TTC549 (cell line): Measurements from ENCODE around the gene DGCR8.

Experiments
- FAIRE-seq: peaks from 2 replicates; lab custom pipeline; 2012; peaks lifted over from hg19 to GRCh38; lab: Jason Lieb, UNC

Gene DGCR8

DNA sequence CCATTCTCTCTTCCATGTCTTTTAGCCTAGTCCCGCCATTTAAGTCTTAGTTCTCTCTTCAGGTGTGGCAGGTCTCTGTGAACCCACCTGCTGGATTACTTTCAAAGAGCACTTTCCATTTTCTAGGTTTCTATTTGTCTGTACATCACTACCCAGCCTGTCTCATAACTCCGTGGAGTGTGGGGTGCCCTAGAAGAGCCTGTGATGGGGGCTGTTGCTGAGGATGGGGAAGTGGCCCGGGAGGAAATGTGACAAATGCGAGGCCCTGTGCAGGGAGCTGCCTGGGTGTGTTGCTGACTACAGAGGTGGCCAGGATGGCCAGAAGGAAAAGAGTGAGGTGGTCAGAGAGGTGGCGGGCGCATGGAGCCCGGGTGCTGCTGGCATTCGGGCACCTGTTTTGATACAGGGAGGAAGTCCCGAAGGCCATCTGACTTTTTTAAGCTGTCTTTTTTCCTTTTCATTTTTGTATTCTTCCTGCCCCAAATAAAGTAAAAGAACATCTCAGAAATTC is 10.7 kb downstream of the DGCR8 start:
- FAIRE-seq: no peak

DNA sequence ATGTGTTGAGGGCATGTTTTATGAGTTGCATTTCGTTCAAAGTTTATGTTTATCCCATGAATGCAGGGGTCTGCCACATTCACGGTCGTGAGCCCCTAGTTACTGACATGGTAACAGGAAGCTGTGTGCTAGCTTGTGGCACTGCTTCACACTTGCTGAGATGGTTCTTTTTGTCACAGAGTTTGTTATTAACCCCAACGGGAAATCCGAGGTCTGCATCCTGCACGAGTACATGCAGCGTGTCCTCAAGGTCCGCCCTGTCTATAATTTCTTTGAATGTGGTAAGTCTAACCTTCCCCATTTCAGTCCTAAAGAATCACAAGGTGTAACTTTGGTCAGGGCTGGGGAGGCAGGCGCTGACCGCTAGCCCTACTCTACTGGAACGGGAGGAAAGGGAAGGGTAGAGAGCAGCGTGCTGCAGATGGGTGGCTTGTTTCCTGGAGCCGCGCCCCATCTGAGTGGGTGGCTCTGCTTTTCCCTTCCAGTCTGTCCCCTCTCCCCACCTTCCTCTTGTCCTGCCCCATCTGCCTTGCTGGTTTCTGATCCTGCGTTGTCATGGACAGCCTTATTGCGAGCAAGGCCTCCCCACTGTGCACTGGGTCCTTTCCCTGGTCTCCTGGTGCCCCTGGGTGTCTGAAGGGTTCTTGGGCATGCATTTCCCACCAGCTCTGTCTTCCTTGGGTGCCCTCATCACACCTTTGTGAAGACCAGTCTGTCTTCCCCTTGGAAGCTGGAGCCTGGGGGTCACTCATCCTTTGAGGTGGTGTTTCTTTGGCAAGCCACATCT is 11.8 kb downstream of the DGCR8 start:
- FAIRE-seq: no peak

DNA sequence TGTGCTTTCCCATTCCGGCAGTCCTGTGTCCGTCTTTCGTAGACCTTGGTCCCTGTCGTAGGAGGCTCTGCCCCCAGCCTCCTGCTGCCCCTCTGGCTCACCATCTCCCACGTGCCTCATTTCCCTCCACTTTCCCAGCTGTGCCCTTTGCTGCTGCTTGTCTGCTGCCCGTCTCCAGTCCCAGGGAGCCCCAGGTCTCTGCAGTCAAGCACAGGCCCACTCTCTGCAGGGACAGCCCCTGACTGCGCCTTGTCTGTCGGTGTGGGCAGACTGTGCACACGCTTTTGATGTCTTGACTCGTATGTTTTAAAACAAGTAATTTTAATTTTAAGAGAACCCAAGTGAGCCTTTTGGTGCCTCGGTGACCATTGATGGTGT is 12.4 kb downstream of the DGCR8 start:
- no peak for FAIRE-seq

DNA sequence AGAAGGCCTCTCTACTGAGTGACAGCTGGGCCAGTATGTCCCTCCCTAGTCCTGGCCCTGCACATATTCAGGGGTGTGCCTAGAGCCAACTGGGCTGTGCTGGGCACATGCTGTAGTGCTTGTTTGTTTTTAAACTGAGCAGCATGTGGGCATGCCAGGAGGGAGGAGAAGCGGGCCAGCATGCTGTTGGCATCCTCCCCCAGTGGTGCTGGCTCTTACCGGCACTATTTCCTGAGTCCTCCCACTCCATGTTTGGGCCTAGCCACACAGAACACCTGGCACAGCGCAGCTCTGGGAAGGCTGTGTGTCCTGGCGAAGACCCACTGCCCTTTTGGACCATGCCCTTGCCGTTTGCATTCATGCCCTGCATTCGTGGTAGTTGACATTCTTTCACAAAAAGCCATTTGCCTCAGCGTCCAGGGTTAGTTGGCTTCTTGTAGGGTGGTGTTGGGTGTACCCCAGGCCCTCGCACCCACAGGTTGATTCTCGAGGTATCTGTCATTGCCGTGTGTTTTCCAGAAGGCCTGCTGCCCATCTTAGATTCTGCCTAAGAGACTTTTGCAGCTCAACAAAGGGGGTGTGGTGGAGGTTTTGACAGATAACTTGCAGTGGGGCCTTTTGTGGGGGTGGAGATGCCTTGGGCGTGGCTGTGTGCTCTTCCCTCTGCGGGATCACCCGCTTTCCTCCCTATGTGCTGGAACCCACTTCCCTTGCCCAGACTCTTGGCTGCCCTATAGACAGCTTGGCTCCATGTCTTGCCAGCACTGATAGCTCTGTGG is 13.6 kb downstream of the DGCR8 start:
- FAIRE-seq: no peak

DNA sequence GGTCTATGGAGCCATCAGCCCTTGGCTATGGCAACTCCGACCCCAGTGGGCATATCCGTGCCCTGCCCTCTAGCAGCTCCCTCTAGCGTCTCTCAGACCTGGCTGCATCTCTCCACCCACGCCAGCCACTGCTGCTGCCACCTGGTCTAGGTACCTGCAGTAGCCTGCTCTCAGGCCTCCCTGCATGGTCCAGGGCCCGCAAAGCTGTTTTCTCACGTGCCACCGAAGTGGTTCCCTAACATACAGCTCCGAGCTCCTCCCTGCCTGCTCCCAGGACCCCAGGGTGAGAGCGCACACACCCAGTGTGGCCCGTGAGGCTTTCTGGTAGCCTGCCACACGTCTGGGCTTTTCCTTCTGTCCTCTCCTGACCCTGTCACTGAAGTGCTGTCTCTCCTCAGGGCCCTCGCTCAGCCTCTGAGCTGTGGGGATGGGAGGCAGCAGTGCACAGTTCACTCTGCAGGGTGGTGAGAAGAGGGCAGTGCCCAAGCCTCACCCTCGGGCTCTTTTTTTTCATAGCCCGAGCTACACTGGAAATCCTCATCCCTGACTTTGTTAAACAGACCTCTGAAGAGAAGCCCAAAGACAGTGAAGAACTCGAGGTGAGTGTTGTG is 14.3 kb downstream of the DGCR8 start:
- no peak for FAIRE-seq

DNA sequence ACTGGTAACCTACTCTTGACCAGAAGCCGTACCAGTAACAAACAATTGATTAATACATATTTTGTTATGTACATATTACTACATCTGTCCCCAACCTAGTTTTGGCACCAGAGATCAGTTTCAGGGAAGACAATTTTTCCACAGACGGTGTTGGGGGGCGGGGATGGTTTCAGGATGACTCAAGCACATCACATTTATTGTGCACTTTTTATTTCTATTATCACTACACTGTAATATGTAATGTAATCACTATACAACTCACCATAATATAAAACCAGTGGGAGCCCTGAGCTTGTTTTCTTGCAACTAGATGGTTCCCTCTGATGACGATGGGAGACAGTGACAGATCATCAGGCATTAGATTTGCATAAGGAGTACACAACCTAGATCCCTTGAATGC is 15.5 kb downstream of the DGCR8 start:
- no peak for FAIRE-seq

DNA sequence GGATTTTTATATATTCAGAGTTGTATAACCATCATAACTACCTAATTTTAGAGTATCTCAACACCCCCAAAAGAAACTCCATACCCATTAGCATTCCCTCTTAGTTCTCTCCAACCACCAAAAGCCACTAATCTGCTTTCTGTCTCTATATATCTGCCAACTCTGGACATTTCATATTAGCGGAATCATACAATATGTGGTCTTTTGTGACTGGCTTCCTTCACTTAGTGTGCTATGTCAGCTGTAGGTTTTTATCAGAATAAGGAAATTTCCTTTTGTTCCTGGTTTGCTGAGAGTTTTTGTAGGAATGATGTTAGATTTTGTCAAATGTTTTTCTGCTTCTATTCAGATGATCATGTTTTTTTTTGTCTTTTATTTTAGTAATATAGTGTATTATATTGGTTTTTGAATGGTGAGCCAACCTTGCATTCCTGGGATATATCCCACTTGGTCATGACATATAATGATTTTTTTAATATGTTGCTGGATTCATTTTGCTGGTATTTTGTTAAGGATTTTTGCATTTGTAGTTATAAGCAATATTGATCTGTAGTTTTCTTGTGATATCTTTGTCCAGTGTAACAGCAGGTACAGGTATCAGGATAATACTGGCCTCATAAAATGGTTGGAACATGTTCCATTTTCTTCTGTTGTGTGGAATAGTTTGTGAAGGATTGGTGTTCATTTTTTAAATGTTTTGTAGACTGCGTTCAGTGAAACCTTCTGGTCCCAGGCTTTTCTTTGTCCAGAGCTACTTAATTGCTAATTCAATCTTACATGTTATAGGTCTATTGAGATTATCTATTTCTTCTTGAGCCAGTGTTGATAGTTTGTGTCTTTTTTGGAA is 16.8 kb downstream of the DGCR8 start:
- FAIRE-seq: no peak

DNA sequence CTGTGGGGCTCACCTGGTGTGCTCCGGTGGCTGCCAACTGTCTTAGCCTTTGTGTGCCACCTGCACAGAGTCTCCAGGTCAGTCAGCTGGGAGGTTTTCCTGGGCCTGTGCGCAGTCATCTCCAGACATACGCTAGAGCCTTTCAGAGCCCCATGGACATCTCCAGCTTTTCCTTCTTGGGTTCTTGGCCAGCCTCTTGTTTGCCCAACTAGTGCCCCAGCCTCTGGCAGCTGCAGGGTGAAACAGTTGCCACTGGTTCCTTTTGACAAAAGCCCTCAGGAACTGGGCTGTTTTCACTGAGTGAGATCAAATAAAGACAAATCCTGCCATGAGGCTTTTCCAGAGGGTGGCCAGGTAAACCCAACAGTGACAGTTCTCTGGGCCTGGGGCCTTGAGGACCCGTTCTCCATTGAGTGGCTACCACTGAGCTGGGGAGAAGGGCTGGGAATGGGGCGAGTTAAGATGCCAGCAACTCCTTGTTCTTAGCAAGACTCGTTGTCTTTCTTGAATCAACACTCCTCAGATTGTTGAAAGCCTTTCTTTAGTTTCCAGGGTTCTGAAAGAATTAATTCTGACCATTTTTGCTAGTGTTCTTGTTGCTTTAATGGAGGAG is 19.2 kb downstream of the DGCR8 start:
- FAIRE-seq: no peak

DNA sequence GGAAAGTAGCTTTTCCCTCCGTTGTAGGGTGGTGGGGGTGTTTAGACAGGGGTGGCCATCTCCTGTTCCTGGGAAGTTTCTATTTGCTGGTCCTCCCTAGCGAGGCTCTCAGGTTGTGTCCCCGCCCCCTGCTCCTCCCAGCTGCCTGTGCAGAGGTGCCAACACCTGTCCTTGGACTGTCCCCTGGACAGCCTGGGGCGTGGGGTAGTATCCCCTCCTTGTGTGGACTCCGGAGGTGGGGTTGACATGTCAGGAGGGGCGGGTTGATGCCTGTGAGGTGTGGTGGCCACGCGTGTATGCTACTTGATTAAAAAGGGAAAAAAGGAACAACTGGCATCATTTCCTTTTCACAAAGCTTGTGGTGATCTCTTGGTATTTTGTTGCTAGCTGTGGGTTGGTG is 21.6 kb downstream of the DGCR8 start:
- no peak for FAIRE-seq

DNA sequence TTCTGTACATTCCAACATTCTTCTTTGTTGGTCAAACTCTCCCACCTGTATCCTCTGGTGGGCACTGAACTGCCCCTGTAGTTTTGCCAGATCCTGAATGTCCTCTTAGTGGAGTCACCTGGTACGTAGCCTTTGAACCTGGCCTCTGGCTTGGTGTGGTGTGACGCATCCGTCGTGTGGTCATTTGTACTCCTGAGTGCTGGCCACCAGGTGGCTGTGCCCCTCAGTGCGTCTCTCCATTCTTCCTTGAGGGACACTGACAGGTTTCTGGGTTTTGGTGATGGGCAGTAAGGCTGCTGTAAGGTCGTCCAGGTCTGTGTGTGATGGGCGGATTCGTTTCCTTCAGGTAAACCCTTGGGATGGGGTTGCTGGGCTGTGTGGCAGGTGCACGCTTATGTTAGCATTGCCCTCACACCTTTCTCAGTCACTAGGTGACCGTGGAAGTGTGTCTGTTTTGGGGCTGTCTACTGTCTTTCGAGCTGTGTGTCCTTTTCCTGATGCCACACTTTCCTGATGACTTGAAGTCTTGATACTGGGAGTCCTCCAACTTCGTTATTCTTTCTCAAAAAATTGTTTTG is 22.3 kb downstream of the DGCR8 start:
- no peak for FAIRE-seq

DNA sequence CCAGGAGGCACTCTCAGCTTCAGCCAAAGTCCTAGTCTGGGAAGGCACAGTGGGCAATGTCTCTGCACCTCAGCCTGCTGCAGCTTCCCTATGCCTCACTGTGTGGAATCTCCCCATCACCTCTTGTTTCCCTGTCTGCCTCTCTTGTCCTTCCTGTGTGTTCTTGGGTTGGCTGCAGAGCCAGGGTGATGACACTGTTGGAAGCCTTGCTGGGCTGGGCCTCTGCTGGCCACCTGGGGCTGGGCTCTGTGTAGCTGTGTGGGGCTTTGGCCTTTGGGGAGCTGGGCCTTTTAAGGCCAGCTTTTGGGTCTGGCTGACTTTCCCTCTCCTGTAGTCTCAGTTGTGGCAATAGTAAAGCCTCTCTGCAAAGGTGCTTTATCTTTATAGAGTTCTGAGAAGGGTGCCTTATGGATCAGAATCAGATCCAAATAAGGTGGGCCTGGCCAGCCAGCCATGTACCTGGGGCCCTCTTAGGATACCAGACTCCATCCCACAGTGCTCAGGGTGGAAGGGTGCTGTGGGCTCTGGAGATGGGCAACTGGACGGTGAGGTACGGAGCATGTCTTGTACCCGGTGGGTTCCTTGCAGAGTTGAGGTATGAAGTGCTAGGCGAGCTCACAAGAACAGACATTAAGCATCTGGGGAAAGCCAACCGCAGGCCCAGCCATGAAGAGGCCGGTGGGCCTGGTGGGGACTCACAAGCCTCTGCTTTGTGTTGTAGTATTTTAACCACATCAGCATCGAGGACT is 25.6 kb downstream of the DGCR8 start:
- FAIRE-seq: no peak

DNA sequence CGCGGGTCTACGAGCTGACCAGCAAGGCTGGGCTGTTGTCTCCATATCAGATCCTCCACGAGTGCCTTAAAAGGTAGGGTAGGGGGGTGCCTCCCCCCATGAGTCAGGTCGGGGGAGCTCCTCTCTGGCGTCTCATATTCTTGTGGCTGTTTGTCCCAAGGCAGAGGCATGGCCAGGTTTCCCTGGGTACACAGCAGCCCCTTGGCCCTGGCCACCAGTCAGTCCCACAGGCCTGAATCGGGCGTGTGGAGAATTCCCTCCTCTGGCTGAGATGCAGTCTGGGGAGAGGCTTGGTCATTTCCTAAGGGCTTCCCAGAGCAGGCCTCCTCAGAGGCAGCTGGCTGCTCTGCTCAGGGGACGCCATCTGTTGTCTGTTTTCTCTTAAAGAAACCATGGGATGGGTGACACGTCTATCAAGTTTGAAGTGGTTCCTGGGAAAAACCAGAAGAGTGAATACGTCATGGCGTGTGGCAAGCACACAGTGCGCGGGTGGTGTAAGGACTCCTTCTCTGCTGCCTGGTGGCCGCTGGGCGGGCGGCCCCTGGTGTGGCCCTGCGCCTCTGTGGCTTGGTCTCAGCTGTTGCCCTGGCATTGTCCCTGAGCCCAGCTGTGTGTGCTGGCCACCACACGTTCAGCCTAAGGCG is 26.3 kb downstream of the DGCR8 start:
- FAIRE-seq: no peak

DNA sequence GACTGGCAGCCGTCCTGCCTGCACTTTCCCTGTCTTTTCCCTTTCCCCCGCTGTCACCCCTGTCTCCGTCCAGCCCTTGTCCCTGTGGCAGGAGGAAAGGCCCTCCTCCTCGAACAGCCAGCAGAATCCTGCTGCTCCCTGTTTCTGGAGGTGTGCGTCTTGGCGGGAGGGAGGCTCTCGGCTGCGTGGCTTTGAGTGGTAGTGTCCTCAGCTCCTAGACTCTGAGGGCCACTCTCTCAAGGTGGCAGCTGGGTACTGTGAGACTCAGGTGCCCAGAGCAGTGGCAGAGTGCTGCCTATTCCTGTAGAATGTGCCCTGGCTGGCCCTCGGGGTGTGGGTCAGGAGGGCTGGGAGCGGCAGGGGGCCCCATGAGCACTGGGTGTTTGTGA is 26.8 kb downstream of the DGCR8 start:
- FAIRE-seq: no peak

DNA sequence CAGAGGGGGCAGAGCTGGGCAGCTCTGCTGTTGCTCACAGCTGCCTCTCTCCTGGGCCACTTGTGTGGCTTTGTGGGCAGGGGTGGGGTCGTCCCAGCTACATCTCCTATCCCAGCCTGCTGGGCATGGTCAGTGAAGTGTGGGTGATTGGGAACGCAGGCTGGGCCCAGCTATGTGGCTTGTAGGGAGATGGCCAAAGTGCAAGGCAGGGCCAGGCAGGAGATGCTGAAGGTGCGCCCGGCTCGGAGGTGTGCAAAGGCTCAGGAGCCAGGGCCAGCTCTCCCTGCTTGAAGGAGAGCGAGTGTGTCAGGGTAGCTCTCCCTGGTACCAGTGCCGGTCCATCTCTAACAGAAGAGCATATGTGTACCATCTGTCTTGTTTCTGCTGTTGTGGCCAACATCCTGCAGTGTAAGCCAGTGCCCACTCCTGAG is 27.4 kb downstream of the DGCR8 start:
- FAIRE-seq: no peak

DNA sequence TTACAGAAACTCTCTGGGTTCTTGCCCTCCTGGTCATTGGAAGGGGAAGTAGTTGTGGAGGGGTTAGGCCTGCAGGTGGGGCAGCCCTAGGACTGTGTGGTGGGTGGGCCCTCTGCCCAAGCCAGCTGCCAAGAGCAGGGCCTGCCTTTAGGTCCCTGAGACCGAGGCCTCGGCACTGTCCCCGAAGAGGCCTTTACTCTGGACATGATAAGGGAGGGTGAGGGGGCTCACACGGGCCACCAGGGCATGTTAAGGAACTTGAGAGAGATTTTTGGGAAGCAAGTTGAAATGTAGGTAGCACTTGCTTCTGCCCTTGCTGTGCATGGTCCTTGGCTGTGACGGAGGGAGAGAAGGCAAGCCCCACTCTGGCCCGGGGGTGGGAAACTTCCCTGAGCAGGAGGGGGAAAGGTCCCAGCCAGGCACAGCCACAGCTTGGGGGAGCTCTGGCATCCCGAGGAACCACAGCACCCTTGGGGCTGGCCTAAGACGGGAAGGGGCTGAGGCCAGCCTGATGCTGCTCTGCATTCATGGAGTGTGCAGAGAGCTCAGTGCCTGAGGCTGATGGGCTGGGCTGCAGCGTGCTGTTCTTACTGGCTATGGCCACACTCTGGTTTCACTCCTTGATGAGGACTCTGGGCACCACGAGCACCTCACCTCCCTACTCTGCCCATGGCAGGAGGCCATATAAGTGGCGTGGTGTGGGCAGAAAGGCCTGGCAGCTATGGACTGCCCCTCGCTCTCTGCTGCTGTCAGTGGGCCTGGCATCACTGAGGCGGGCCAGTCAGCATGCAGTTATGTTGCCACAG is 28.1 kb downstream of the DGCR8 start:
- no peak for FAIRE-seq

DNA sequence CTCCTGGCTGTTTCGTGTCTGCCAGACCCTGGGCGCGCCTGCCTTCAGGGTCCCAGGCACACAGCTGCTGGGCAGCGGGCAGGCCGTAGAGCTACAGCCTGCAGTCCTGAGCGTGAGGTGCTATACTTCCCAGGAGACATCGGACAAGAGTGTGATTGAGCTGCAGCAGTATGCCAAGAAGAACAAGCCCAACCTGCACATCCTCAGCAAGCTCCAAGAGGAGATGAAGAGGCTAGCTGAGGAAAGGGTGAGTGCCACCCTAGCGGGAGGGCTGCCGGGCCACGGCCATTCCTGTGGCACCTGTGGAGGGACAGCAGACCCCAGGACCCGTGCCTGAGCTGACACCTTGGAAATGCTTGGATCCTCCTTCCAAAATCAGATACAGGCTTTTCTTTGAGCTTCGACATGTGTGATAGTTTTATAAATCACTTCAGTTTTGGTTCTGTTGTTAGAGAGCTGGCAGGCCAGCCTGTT is 28.8 kb downstream of the DGCR8 start:
- no peak for FAIRE-seq

DNA sequence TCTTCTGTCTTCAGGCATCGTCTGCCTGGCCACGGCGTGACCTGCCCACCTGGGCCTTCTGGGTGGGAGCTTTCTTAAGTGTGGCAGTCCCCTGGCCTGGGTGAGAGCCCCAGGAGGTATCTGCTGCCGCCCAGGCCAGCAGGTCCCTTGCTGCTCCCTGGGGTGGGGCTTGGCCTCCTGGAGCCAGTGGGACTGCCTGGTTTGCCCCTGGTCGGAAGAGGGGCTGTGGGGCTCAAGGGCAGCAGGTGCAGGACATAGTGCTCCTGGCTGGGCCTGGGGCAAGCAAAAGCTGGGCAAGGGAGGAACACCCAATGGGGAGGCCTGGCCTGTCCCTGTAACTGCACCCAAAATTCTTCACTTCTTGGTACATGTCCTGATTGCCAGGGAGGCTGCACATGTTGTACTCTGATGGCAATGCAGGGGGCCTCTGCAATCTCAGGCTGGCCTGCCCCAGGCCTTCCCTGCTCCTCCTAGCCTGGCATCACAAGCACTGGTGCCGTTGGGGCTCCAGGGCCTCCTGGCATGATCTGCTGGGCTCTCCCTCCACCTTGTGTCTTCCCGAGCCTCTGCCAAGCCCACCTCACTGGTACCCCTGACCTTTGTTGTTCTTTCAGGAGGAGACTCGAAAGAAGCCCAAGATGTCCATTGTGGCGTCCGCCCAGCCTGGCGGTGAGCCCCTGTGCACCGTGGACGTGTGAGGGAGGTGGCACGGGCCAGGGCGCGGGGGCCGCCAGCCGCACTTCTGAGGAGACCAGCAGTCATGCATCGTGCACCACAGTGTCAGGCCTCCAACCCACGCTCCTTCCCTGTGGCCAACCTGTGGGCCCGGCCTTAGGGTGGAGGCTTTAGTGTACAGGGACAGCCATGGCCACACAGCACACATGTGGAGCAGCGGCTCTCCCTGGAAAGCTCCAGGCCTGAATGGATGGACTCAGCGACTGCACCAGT is 29.6 kb downstream of the DGCR8 start:
- no peak for FAIRE-seq
